ENCODE measurements around the gene CA14.
"Not testable (repeated sequence)": the region's sequence is repeated elsewhere in the genome, so short reads cannot be mapped to it uniquely, and the experiment has no call there.

Gene CA14

DNA sequence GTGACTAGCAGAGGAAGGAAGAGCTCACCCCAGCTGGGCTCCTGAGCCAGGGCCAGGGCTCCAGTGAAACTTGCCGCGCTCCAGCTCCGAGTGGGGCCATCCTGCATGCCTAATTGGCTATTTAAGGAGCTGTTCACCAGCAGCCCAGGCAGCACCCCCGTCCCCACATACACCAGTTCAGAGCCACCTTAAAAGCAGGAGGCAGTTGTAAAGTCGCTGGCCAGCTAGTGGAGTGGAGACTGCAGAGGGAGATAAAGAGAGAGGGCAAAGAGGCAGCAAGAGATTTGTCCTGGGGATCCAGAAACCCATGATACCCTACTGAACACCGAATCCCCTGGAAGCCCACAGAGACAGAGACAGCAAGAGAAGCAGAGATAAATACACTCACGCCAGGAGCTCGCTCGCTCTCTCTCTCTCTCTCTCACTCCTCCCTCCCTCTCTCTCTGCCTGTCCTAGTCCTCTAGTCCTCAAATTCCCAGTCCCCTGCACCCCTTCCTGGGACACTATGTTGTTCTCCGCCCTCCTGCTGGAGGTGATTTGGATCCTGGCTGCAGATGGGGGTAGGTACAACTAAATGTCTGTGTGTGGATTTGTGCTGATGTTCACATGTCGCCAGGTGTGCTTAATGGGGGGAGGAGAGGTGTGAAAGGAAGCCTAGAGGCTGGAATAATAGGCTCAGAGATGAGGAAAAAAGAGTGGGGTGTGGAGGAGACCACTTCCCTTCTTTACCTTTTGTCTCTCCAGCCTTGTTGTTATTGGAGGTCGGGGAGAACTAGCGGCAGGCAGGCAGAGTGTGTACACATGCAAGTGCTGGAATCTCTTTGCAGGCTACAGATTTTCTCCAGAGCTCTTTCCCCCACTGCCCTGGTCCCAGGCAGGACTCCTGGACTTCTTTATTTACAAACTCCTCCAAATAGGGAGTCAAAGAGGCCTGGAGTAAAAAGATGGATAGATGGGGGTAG is at the start of gene CA14:
Gene CA14, plus strand, starts transcription at position 151 of the 962 bp plus-strand sequence. Its CDS starts 355 bp downstream, at position 506.
- DNase-seq: no peak

DNA sequence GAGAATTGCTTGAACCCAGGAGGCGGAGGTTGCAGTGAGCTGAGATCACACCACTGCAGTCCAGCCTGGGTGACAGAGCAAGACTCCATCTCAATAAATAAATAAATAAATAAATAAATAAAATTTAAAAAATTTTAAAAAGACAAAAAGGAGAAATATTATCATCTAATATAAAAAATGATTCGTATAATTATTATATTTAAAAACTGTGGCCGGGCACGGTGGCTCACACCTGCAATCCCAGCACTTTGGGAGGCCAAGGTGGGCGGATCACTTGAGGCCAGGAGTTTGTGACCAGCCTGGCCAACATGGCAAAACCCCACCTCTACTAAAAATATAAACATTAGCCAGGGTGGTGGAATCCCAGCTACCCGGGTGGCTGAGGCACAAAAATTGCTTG is 49.1 kb upstream of the CA14 start:
- DNase-seq: not testable (repeated sequence)

DNA sequence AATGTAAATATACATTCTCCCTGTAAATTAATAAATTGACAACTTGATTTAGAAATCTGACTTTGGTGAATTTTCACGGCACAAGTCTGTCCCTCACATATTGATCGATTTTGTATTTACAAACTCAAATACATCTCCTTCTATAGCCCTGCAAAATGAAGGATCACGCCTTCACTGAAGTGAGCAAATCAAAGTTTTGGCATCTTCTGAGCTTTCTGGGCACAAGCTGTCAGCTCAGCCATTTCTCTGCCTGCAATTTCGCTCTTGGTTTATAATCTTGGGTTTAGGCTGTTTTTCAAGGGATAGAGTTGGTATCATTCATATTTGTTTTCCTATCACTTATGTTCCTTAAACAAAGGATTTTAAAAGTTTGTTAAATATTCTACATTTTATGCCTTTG is 47.5 kb upstream of the CA14 start:
- peak; percentile 66 for DNase-seq

DNA sequence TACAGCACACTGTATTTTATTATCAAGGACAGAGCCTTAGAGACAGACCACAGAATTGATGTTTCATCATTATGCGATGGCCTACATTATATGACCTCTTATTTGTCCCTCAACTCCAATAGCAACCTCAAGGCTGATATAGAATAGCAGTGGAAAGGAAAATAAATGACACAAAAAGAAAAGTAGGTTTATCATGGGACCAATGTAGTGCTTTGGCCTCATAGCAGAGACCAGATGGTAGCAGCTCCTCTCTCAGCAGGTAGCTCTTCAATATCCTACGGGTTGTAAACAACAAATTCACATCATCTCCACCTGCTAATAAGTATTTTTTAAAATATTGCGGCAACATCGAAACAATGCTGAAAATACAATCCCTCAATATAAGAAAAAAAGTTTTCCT is 46.9 kb upstream of the CA14 start:
- DNase-seq: peak; percentile 89

DNA sequence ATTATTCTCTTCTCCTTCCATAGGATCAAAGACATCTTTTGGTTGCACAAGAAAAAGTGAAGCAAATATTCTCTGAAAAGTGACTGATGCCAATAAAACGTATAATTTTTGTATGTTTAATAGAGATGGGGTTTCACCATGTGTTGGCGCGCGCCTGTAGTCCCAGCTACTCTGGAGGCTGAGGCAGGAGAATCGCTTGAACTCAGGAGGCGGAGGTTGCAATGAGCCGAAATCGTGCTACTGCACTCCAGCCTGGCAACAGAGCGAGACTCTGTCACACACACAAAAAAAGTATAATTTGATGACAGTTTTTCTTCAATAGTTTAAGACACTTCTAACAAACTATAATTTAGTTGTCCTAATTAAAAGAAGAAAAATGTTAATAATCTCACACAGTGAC is 45.5 kb upstream of the CA14 start:
- DNase-seq: no peak

DNA sequence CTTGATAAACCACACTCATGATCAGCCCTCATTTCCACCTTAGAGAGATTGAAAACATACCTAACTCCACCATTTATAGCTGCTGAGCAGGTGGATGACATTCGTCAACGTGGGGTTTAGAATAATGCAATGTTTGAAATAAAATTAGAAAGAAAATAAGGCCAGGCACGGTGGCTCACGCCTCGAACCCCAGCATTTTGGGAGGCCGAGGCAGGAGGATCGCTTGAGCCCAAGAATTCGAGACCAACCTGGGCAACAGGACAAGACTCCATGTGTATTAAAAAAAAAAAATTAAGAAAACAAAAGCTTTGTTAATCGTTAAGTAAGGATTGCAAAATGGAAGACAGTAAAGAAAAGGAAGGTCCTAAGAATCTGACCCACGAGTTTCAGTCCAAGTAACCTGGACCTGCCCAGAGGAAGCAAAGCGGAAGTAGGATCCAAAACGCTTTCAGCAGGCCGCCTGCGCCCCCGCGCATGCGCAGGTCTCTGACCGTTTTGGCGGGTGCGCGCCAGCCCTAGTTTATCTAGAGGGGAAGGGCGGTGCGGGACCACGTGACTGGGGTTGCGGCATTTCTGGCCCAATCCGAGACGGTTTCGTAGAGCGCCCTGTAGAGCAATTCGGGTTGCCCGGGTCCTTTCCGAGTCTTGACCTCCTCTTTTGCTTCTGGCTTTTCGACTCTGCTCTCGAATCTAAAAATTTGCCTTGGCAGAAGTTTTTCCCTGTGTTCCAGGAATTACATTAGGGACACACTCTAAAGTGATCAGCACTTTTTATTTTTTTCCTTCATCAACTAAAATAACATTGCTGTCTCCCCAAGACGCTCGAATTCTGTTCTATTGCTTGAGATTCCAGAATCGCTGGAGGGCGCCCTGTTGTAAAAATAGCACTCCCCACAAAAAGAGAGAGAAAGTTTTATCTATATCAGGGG is 44.1 kb upstream of the CA14 start:
- DNase-seq: peak; percentile 97

DNA sequence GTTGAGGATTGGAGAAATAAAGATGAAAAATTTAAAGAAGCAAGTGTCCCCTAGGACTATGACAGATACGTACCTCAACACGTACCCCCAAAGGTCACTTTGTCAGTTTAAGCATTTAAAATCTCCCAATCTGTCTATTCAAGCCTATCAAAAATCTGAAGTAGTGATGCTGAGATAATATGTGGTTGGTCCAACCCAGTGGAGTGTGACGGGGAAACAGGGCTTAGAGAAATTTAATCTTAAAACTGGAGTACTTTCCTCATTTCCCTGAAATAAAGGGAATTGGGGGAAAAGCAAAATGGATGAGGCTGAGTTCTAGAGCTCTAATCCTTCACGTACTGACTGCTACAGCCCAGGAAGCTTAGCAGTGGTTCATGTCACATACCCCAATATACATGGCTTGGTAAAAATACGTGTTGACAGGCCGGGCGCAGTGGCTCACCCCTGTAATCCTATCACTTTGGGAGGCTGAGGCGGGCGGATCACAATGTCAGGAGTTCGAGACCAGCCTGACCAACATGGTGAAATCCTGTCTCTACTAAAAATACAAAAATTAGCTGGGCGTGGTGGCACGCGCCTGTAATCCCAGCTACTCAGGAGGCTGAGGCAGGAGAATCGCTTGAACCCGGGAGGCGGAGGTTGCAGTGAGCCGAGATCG is 43.3 kb upstream of the CA14 start:
- DNase-seq: not testable (repeated sequence)

DNA sequence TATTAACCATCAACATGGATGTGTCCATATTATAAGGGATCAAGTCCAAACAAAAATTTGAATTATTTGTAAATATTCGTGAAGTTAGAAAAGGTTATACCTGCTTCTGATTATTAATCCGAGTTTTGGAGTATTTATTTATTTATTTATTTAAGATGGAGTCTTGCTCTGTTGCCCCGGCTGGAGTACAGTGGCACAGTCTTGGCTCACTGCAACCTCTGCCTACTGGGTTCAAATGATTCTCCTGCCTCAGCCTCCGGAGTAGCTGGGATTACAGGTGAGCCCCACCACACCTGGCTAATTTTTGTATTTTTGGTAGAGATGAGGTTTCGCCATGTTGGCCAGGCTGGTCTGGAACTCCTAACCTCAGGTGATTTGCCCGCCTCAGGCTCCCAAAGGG is 41.7 kb upstream of the CA14 start:
- DNase-seq: not testable (repeated sequence)

DNA sequence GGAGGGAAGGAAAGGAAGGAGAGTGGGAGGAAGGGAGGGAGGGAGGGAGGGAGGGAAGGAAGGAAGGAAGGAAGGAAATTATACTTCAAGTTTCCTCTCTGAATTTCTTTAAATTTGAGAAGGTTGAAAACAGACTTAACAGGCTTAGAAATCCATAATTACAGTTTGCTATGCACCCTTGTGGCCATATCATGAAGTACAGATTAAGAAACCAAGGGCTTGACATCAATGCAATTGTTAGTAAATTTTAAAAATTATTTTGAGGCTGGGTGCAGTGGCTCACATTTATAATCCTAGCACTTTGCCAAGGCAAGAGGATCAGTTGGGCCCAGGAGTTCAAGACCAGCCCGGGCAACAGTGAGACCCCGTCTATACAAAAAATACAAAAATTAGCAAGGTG is 36.0 kb upstream of the CA14 start:
- DNase-seq: peak; percentile 5

DNA sequence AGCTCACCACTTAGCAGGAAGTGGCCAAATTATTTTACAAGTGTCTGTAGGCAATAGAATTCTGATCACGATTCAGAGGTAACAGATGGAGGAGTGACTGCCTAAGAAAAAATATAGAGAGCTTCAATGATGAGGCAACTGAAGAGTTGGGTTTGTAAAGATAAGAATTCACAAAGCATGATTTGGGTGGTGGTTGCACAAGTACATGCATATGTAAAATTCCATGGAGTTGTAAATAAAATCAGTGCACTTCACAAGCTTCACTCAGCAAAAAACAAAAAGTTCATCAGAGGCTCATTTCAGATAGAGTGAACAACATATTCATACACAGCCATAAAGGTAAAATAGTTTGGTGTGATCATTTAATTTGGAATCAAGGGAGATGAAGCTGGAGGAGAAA is 32.6 kb upstream of the CA14 start:
- DNase-seq: no peak

DNA sequence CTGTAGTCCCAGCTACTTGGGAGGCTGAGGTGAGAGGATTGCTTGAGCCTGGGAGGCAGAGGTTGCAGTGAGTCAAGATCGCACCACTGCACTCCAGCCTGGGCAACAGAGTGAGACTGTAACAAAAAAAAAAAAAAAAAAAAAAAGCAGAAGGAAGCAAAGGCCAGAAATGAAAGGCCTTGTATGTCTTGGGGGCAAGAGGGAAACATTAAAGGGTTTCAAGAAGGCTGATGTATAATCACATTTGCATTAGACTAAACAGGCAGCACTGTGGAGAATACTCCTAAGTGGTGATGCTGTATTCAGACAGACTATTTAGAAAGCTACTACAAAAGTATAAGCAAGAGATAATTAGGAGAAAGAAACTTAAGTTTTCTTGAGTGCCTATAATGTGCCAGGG is 32.0 kb upstream of the CA14 start:
- no peak for DNase-seq

DNA sequence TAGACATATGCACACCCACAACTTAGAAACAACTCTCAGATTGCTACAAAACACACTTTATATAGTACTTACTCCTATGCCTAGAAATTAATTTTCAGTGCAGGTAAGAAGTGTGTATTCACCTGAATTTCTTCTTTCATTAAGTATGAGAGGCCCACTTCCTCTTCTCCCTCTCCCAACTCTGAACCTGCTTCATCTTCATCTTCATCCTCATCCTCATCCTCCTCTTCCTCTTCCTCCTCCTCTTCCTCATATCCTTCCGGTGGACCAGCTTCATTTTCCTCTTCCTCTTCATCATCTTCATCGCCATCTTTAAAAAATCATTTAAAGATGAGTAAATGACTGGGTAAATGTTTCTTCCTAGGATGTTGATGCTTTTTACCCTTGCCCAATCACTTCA is 31.1 kb upstream of the CA14 start:
- no peak for DNase-seq

DNA sequence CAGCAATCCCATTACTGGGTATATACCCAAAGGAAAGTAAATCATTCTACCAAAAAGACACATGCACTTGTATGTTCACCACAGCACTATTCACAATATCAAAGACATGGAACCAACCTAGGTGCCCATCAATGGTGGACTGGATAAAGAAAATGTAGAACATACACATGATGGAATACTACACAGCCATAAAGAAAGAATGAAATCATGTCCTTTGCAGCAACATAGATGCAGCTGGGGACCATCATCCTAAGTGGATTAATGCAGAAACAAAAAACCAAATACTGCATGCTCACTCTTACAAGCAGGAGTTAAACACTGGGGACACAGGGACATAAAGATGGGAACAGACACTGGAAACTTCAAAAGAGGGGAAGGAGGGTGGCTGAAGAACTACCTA is 30.3 kb upstream of the CA14 start:
- no peak for DNase-seq

DNA sequence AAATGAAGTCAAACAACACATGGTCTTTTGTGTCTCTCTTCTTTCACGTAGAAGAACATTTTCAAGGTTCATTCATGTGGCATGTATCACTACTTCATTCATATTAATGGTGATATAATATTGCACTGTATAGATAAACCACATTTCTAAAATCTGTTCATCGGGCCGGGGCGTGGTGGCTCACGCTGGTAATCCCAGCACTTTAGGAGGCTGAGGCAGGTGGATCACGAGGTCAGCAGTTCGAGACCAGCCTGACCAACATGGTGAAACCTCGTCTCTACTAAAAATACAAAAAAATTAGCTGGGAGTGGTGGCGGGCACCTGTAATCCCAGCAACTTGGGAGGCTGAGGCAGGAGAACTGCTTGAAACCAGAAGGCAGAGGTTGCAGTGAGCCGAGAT is 29.3 kb upstream of the CA14 start:
- not testable (repeated sequence) for DNase-seq

DNA sequence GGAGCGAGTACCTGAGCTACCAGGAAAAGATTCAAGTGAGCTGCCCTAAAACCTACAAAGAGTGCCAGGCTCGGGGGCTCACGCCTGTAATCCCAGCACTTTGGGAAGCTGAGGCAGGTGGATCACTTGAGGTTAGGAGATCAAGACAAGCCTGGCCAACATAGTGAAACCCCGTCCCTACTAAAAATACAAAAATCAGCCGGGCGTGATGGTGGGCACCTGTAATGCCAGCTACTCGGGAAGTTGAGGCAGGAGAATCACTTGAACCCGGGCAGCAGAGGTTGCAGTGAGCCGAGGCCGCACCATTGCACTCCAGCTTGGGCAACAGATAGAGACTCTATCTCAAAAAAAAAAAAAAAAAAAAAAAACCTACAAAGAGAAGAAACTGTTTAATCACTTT is 24.7 kb upstream of the CA14 start:
- DNase-seq: not testable (repeated sequence)

DNA sequence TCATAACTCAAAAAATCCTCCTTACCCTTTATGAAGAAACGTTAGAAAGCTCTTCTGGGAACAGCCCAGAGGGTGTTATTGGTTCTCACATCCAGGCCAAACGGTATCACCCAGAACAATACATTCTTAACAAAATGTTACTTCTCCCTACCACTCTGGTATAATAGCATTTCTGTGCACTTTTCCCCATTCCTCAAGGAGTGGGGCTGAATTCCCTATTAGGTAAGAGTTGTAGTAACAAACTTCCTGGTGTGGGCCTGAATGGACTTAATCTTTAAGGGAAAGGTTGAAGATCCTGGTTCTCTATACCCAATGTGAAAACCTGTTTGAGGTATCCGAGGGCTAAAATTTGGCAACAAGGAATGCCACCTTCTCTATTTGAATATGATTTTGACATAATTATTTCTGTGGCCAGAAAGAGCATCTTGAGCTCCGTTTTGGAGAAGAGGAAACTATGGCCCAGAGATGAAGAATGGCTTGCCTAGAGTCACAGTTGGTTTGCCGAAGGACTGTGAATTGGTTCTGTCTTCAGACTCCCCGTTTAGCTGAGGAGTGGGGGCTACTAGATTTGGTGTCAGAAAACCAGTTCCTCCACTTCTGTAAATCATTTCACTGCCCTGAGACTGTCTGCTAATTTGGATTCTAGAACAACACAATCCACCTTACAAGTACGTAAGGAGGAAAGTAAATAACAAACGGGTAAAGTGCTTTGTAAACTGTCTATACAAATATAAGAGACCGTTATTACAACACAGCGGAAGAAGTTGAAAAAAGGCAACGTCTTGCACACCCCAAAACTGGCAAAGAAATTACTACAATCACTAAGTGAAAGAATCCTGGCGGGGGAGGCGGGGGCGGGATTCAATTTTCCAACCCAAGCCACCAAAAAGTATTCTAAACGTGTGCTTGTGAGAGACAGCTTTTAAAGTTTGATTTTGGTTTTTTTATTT is 23.9 kb upstream of the CA14 start:
- DNase-seq: no peak

DNA sequence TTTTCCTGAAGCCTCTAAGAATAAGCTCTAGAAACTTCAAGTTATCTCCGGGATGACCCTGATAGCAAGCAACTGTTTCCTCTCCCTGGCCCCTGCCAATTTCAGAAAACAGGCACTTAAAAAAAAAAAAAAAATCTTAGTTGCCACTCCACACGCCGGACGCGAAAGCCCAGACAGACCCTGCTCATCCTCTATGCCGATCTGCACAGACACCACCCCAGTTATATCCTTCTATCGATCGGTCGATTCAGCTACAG is 23.3 kb upstream of the CA14 start:
- DNase-seq: no peak

DNA sequence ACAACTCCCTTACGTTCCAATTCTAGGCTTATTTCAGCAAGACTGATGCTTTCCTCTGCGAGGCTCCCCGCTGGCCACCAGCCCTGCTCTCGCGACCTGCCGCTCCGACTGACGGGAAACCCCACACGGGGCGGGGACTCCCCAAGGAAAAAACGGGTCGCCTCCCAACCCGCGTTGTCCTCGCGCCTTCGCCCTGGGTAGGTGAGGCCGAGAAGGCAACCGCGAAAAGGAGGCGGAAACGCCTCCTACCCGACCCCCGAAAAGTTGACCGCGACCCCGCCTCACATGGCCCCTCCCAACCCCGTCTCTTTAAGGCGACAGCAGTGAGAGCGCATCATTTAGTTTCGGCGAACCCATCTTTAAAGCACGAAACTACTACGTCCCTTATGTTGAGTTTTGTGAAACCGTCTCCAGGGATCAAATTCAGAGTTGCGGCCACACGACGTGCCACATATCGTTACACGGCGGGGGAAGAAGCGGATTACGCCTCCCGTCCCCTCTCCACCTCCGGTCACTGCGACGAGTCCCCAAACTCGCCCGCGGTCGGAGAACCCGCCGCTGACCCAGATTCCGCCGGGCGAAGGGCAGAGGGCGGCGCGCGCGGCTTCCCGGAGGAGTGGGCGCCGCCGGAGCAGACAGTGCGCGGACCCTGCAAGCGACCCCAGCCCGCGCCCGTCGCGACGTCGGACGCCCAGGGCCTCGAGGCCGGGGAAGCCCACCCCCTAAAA is 22.8 kb upstream of the CA14 start:
- peak; percentile 70 for DNase-seq

DNA sequence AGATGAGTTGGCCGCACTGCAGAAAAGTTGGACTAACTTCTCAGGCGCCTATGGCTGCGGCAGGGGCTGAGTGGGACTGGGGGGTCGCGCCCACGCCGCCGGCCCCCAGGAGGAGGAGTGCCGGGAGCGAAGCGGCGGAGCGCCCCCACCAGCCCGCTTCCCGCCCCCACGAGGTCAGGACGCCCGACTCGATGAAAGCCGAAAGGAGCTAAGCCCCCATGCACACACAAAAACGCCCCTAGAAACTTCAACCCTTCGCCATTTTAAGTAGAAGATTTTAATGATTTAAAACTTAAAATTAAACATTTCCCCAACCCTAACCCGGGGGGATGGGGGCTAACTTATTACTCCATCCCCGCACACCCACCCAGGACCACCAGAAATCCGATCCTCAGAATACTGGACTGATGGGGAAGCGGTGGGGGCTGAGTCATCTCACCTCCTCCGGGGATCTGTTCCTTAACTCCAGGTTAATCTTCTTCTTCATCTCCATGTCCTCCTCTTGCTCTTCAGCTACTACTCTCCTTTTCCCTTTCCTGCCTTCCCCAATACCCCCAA is 22.2 kb upstream of the CA14 start:
- DNase-seq: no peak

DNA sequence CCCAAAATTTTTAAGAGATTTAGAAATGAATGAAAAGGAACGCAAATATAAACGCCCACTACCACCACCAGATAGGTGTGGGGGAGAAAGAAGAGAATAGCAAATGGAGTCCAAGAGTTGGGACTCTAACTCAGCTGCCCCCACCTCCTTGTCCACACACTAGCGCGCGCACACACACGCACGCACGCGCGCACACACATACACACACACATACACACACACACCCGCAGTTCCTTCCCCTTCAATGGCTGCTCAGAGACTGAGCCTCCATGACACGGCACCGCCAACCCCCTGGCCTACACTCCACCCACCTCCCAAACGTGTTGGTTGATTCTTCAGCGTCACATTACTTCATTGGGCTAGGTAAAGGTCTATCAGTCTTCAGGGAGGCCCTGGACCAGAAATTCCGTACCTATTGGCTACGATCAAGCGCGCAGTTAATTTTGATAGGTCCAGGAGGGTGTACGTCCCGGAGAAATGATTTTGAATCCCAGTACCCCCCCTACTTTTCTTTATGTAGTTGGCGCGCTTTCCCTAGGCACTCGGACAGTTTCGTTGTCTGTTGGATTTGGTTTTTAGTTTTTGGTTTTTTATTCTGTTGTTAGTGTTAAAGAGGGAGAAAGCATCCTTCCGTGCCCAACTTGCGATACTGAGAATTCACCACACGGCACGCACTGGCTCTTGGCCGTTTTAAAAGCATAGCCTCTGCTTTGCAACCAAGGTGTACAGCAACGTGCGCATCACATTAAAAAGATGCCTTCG is 21.5 kb upstream of the CA14 start, which contains the start of gene ANP32E:
Gene ANP32E, minus strand, starts transcription at position 261 of the 762 bp plus-strand sequence. CDS start 326 bp downstream, outside the sequence.
- peak; percentile 100 for DNase-seq
